HG03039 (cell line): ENCODE measurements around the gene SNAP25.

Experiments
- ATAC-seq: cut with Tn5 transposase; IDR thresholded peaks from one replicate; pipeline ENCODE4 v1.9.1; 2021; ENCODE audit warnings: mild to moderate bottlenecking, moderate library complexity; ENCODE audit not compliant: unreplicated experiment

The SNAP25 gene

GRCh38 chr20:10218536-10219451, at the start of gene SNAP25:
Gene SNAP25, plus strand, starts transcription at chr20:10218830. Its CDS starts 56,662 bp downstream, at chr20:10275492.
- no peak for ATAC-seq

- no peak for ATAC-seq
Observed at GRCh38 chr20:10169752-10170151, 48.9 kb upstream of the SNAP25 start.

GRCh38 chr20:10170261-10170660, 48.4 kb upstream of the SNAP25 start:
- ATAC-seq, result no peak

- no peak for ATAC-seq
Observed at GRCh38 chr20:10171864-10172751, 46.5 kb upstream of the SNAP25 start.

- no peak for ATAC-seq
Observed at GRCh38 chr20:10172998-10173655, 45.5 kb upstream of the SNAP25 start.

- no peak for ATAC-seq
Observed at GRCh38 chr20:10174400-10174799, 44.2 kb upstream of the SNAP25 start.

- no peak for ATAC-seq
Observed at GRCh38 chr20:10177326-10177725, 41.3 kb upstream of the SNAP25 start.

GRCh38 chr20:10178091-10178490, 40.5 kb upstream of the SNAP25 start:
- ATAC-seq, result no peak

GRCh38 chr20:10178727-10179313, 39.8 kb upstream of the SNAP25 start:
- no peak for ATAC-seq

- no peak for ATAC-seq
Observed at GRCh38 chr20:10179574-10180298, 38.9 kb upstream of the SNAP25 start.

GRCh38 chr20:10180651-10181235, 37.9 kb upstream of the SNAP25 start:
- no peak for ATAC-seq

GRCh38 chr20:10185741-10186558, 32.7 kb upstream of the SNAP25 start:
- ATAC-seq, result no peak

GRCh38 chr20:10190456-10190855, 28.2 kb upstream of the SNAP25 start:
- no peak for ATAC-seq

- ATAC-seq, result no peak
Observed at GRCh38 chr20:10192171-10192570, 26.5 kb upstream of the SNAP25 start.

- ATAC-seq, result no peak
Observed at GRCh38 chr20:10194166-10194565, 24.5 kb upstream of the SNAP25 start.

GRCh38 chr20:10200330-10200729, 18.3 kb upstream of the SNAP25 start:
- no peak for ATAC-seq

- no peak for ATAC-seq
Observed at GRCh38 chr20:10201321-10201870, 17.2 kb upstream of the SNAP25 start.

- no peak for ATAC-seq
Observed at GRCh38 chr20:10209091-10209490, 9.5 kb upstream of the SNAP25 start.

- no peak for ATAC-seq
Observed at GRCh38 chr20:10213526-10213925, 5.1 kb upstream of the SNAP25 start.
